ENCODE data around the gene STMND1. TPM values are rescaled to one million over a fixed set of nuclear protein-coding genes. Genes with fewer than 3 reads are reported as not detected.

STMND1 gene
- total RNA-seq, 1 donor from 2014 or later: not detected

DNA sequence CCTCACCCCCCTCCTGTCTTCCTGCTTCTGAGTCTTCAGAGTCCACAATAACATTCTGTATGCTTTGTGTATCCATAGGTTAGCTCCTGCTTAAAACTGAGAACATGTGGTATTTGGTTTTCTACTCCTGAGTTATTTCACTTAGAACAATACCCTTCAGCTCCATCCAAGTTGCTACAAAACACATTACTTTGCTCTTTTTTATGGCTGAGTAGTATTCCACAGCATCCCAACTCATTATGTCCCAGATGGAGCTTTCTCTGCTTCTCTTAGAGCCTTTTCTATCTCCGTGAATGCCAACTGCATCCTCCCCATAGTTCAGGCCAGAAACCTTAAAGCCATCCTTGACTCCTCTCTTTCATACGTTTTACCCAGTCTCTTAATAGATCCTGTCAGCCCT, 55.8 kb downstream of the STMND1 start:
- H3K4me3 ChIP-seq (ENCODE audit: low read depth, low read length): no peak overlapping the region
- DNase-seq (ENCODE audit: low read depth): no peak
- TF ChIP-seq, protein P1, sequence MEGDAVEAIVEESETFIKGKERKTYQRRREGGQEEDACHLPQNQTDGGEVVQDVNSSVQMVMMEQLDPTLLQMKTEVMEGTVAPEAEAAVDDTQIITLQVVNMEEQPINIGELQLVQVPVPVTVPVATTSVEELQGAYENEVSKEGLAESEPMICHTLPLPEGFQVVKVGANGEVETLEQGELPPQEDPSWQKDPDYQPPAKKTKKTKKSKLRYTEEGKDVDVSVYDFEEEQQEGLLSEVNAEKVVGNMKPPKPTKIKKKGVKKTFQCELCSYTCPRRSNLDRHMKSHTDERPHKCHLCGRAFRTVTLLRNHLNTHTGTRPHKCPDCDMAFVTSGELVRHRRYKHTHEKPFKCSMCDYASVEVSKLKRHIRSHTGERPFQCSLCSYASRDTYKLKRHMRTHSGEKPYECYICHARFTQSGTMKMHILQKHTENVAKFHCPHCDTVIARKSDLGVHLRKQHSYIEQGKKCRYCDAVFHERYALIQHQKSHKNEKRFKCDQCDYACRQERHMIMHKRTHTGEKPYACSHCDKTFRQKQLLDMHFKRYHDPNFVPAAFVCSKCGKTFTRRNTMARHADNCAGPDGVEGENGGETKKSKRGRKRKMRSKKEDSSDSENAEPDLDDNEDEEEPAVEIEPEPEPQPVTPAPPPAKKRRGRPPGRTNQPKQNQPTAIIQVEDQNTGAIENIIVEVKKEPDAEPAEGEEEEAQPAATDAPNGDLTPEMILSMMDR (conservative IDR thresholded peaks at IDR 0.05; ENCODE audit: low read depth, low read length): no peak

DNA sequence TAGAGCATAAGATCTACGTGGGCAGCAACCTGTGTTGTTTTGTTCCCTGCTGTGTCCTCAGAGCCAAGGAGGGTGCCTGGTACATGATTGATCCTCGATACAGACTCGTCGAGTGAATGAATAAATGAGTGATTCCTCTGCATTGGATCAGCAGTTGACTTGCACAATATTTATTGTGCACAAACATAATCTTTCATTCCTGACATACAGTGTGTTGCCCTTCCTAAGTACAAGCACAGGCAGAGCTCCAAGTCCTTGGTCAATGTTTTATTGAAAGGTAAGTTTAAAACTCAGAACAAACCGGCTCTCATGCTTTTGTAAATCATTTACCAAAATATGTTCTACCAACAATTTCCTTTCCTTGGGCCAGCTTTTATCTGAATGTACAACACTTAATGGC, 57.4 kb downstream of the STMND1 start:
- peak; percentile 73 for DNase-seq (ENCODE audit: low read depth)
- H3K4me3 ChIP-seq (ENCODE audit: low read depth, low read length): no peak overlapping the region
- TF ChIP-seq, protein P1 (conservative IDR thresholded peaks at IDR 0.05; ENCODE audit: low read depth, low read length): no peak

DNA sequence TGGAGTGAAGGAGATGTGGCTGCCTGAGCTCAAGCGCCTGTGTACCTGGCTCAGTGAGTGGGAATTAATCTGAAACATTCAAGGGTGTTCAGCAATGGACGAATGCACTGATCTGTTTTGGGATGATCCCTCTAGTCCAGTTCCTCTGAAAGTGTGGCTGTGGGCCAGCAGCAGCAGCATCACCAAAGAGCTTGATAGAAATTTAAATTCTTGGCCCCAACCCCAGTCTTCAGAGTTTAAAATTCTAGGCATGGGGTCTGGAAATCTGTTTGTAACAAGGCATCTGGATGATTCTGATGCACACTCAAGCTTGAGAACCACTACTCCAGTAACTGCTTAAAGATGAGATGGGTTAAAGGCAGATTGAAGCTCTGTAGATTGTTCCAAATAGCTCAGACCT, 59.2 kb downstream of the STMND1 start:
- no peak overlapping the region for H3K4me3 ChIP-seq (ENCODE audit: low read depth, low read length)
- no peak for DNase-seq (ENCODE audit: low read depth)
- TF ChIP-seq, protein P1 (conservative IDR thresholded peaks at IDR 0.05; ENCODE audit: low read depth, low read length): no peak

DNA sequence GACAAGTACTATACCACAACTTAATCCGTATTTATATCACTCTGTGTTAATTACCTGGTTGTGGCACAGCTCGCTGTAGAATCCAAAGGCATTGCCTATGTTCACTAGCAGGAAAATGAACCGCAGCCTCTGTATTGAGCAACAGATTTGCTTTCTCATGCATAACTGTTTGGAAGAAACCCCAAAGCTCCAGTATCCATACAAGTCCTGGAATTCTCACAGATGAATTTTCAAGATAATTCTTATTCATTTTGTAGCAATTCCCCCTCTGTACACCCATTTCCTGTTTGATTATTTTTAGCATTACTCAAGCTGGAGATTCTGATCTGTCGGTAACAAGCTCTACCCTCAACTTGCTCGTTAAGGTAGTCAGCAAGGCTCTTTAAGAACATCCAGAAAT, 63.5 kb downstream of the STMND1 start:
- no peak overlapping the region for H3K4me3 ChIP-seq (ENCODE audit: low read depth, low read length)

DNA sequence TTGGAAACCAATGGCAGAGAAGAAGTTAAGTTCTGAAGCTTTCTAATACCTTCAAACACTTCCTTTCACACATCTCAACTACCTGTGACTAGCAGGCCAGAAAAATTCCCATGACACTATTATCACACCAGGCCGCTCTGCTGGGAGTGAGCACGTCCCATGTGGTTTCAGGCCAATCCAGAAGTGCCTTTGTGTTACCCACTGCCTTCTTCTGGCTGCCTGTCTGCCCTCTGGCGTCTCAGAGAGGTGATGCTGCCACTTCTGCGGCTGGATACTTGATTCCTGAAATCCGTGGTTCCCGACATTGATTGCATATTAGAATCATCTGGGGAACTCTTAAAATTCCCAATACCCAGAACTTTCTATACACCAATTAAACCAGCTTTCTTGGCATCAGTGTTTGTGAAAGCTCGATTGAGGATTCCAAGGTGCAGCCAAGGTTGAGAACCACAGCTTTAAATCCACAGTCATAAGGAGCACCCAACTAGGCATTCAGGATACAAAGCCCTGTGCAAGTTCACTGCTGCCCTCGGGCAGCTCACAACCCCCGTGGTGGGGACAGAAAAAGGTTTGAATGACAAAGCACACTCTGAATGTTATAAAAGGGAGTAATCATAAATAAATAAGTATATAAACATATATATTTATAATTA, 65.6 kb downstream of the STMND1 start:
- DNase-seq (ENCODE audit: low read depth): no peak
- H3K4me3 ChIP-seq (ENCODE audit: low read depth, low read length): no peak overlapping the region

More for the DNA sequence above, 63.5 kb downstream of the STMND1 start:
- TF ChIP-seq, protein P1 (conservative IDR thresholded peaks at IDR 0.05; ENCODE audit: low read depth, low read length): no peak
- DNase-seq (ENCODE audit: low read depth): no peak

DNA sequence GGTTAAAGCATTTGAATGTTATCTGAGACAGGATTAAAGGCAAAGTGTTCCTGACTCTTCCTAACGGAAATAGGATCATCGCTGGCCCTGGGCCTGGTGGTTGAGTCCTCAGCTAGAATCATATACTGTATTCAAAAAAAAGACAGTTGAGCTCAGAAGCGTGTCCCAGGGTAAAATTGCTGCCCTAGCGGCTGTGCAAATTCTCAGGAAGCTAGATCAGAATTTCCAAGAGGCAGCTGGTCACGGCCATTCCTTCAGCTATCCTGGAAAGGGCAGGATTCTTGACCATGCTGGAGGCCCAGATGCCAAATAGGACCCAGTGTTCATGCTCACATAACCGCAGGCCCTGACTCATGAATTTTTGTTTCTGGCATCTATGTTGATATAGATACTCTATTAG, 67.4 kb downstream of the STMND1 start:
- no peak overlapping the region for H3K4me3 ChIP-seq (ENCODE audit: low read depth, low read length)
- no peak for DNase-seq (ENCODE audit: low read depth)
- TF ChIP-seq, protein P1 (conservative IDR thresholded peaks at IDR 0.05; ENCODE audit: low read depth, low read length): no peak

More for the DNA sequence above, 65.6 kb downstream of the STMND1 start:
- TF ChIP-seq, protein P1 (conservative IDR thresholded peaks at IDR 0.05; ENCODE audit: low read depth, low read length): peak; percentile 66

DNA sequence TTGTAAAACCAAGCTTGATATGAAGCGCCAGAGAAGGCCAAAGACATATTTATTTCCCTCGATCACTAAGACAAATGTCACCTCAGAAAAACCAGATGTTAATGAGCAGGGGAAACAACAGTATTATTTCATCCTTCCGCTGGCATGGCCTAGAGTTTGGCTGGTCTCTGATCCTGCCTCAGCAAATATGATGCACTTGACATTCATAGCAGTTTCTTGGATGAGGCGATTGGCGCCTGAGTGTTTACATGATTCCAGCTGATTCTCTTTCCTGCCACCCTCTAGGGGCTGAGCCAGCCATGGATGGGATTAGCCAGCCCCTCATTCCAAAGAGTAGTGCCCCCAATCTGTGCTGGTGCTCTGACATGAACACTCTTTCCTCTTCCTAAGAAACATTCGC, 67.9 kb downstream of the STMND1 start:
- TF ChIP-seq, protein P1 (conservative IDR thresholded peaks at IDR 0.05; ENCODE audit: low read depth, low read length): no peak
- no peak overlapping the region for H3K4me3 ChIP-seq (ENCODE audit: low read depth, low read length)
- no peak for DNase-seq (ENCODE audit: low read depth)
